Measurements from ENCODE around the gene PLXNA4.

PLXNA4 gene

GRCh38 chr7:132607656-132608055 is 31.4 kb upstream of the PLXNA4 start:
- no peaks in the 10 kb centered on the region for H3K4me1 ChIP-seq (ENCODE audit: control insufficient read depth, low read length)
- no peak overlapping the region for H3K4me3 ChIP-seq (ENCODE audit: low read length)
- peaks cover under 1% of the 10 kb centered on the region; the same call in 1 of the 2 replicates for H3K27me3 ChIP-seq (ENCODE audit: control insufficient read depth, low read length)
- no peaks in the 10 kb centered on the region for H3K9me2 ChIP-seq (replicated peaks; ENCODE audit: control insufficient read depth, low read length)
- no peaks in the 10 kb centered on the region for H4K20me1 ChIP-seq (ENCODE audit: control insufficient read depth, insufficient read depth, low read depth, low read length)
- no peaks in the 10 kb centered on the region for H3K9me3 ChIP-seq (ENCODE audit: control insufficient read depth, insufficient read depth, low read length)
- no peak overlapping the region for H3K4me2 ChIP-seq (ENCODE audit: low read length)
- no peaks in the 10 kb centered on the region for H3F3A ChIP-seq (ENCODE audit: control insufficient read depth, insufficient read depth)
- no peak overlapping the region for H3K27ac ChIP-seq (ENCODE audit: low read depth, low read length)
- H3K36me3 ChIP-seq (ENCODE audit: control insufficient read depth, low read length): no peaks in the 10 kb centered on the region
- no peaks in the 10 kb centered on the region for H3K79me2 ChIP-seq (ENCODE audit: control insufficient read depth, low read length)
- TF ChIP-seq EZH2phosphoT487 (IDR thresholded peaks at IDR 0.05; ENCODE audit: borderline replicate concordance, low read length) (no peak), CTCF (IDR thresholded peaks at IDR 0.05; ENCODE audit: low read depth, low read length, poor library complexity, severe bottlenecking) (no peak)

- Histone ChIP-seq H3F3A (ENCODE audit: control insufficient read depth, insufficient read depth) (no peaks in the 10 kb centered on the region), H3K9me3 (ENCODE audit: control insufficient read depth, insufficient read depth, low read length) (no peaks in the 10 kb centered on the region), H4K20me1 (ENCODE audit: control insufficient read depth, insufficient read depth, low read depth, low read length) (no peaks in the 10 kb centered on the region), H3K36me3 (ENCODE audit: control insufficient read depth, low read length) (no peaks in the 10 kb centered on the region), H3K79me2 (ENCODE audit: control insufficient read depth, low read length) (no peaks in the 10 kb centered on the region), H3K9me2 (replicated peaks; ENCODE audit: control insufficient read depth, low read length) (no peaks in the 10 kb centered on the region), H3K27me3 (ENCODE audit: control insufficient read depth, low read length) (peaks cover 9% of the 10 kb centered on the region), H3K27ac (ENCODE audit: low read depth, low read length) (no peak overlapping the region), H3K4me2 (ENCODE audit: low read length) (no peak overlapping the region), H3K4me1 (ENCODE audit: control insufficient read depth, low read length) (no peaks in the 10 kb centered on the region), H3K4me3 (ENCODE audit: low read length) (no peak overlapping the region)
- TF ChIP-seq CTCF (IDR thresholded peaks at IDR 0.05; ENCODE audit: low read depth, low read length, poor library complexity, severe bottlenecking) (no peak), EZH2phosphoT487 (IDR thresholded peaks at IDR 0.05; ENCODE audit: borderline replicate concordance, low read length) (no peak)
Observed at GRCh38 chr7:132604121-132604520, 27.9 kb upstream of the PLXNA4 start.

GRCh38 chr7:132603220-132603833 is 27.1 kb upstream of the PLXNA4 start:
- Histone ChIP-seq H3K36me3 (ENCODE audit: control insufficient read depth, low read length) (no peaks in the 10 kb centered on the region), H3K27ac (ENCODE audit: low read depth, low read length) (no peak overlapping the region), H3K4me1 (ENCODE audit: control insufficient read depth, low read length) (no peaks in the 10 kb centered on the region), H3K9me2 (replicated peaks; ENCODE audit: control insufficient read depth, low read length) (no peaks in the 10 kb centered on the region), H3F3A (ENCODE audit: control insufficient read depth, insufficient read depth) (no peaks in the 10 kb centered on the region), H3K9me3 (ENCODE audit: control insufficient read depth, insufficient read depth, low read length) (no peaks in the 10 kb centered on the region), H3K79me2 (ENCODE audit: control insufficient read depth, low read length) (no peaks in the 10 kb centered on the region), H3K27me3 (ENCODE audit: control insufficient read depth, low read length) (peaks cover 9% of the 10 kb centered on the region), H3K4me3 (ENCODE audit: low read length) (no peak overlapping the region), H4K20me1 (ENCODE audit: control insufficient read depth, insufficient read depth, low read depth, low read length) (no peaks in the 10 kb centered on the region), H3K4me2 (ENCODE audit: low read length) (no peak overlapping the region)
- TF ChIP-seq EZH2phosphoT487 (IDR thresholded peaks at IDR 0.05; ENCODE audit: borderline replicate concordance, low read length) (no peak), CTCF (IDR thresholded peaks at IDR 0.05; ENCODE audit: low read depth, low read length, poor library complexity, severe bottlenecking) (no peak)

Measured in DOHH2 (cell line).